Measurements from ENCODE around the gene C1orf185.

- TF ChIP-seq POLR2AphosphoS5 (IDR thresholded peaks at IDR 0.05; ENCODE audit: low read depth, low read length) (no peak), SIN3A (IDR thresholded peaks at IDR 0.05; ENCODE audit: borderline replicate concordance, insufficient read depth, low read depth, low read length) (no peak), TCF7L2 (IDR thresholded peaks at IDR 0.05; ENCODE audit: low read depth, low read length) (no peak)
- TF ChIP-seq, protein P1, sequence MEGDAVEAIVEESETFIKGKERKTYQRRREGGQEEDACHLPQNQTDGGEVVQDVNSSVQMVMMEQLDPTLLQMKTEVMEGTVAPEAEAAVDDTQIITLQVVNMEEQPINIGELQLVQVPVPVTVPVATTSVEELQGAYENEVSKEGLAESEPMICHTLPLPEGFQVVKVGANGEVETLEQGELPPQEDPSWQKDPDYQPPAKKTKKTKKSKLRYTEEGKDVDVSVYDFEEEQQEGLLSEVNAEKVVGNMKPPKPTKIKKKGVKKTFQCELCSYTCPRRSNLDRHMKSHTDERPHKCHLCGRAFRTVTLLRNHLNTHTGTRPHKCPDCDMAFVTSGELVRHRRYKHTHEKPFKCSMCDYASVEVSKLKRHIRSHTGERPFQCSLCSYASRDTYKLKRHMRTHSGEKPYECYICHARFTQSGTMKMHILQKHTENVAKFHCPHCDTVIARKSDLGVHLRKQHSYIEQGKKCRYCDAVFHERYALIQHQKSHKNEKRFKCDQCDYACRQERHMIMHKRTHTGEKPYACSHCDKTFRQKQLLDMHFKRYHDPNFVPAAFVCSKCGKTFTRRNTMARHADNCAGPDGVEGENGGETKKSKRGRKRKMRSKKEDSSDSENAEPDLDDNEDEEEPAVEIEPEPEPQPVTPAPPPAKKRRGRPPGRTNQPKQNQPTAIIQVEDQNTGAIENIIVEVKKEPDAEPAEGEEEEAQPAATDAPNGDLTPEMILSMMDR (IDR thresholded peaks at IDR 0.05) = no peak
- TF ChIP-seq, protein P2, sequence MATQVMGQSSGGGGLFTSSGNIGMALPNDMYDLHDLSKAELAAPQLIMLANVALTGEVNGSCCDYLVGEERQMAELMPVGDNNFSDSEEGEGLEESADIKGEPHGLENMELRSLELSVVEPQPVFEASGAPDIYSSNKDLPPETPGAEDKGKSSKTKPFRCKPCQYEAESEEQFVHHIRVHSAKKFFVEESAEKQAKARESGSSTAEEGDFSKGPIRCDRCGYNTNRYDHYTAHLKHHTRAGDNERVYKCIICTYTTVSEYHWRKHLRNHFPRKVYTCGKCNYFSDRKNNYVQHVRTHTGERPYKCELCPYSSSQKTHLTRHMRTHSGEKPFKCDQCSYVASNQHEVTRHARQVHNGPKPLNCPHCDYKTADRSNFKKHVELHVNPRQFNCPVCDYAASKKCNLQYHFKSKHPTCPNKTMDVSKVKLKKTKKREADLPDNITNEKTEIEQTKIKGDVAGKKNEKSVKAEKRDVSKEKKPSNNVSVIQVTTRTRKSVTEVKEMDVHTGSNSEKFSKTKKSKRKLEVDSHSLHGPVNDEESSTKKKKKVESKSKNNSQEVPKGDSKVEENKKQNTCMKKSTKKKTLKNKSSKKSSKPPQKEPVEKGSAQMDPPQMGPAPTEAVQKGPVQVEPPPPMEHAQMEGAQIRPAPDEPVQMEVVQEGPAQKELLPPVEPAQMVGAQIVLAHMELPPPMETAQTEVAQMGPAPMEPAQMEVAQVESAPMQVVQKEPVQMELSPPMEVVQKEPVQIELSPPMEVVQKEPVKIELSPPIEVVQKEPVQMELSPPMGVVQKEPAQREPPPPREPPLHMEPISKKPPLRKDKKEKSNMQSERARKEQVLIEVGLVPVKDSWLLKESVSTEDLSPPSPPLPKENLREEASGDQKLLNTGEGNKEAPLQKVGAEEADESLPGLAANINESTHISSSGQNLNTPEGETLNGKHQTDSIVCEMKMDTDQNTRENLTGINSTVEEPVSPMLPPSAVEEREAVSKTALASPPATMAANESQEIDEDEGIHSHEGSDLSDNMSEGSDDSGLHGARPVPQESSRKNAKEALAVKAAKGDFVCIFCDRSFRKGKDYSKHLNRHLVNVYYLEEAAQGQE (IDR thresholded peaks at IDR 0.05; ENCODE audit: insufficient read depth in 1 of 2, low read depth in 2 of 2, low read length in 1 of 2) = no peak
These were observed at the start of gene C1orf185 for GRCh38 chr1:51101976-51102375.
